Activated T-helper 1 cell treated with anti-CD3 and anti-CD28 coated beads, Interleukin-2, amount 50 U/mL, for 16 hours (primary cell): Measurements from ENCODE around the gene ADCY2.

Source experiments
- DNase-seq, 2 donors: peaks; one replicate each; pipeline ENCODE4 v3.0.0-alpha.2; 2020; ENCODE audit warnings: low read depth in 1 of 2, low spot score in 1 of 2

The ADCY2 gene

GRCh38 chr5:7501061-7501460 lies 105.1 kb downstream of the ADCY2 start:
- DNase-seq, result no peak

DNA sequence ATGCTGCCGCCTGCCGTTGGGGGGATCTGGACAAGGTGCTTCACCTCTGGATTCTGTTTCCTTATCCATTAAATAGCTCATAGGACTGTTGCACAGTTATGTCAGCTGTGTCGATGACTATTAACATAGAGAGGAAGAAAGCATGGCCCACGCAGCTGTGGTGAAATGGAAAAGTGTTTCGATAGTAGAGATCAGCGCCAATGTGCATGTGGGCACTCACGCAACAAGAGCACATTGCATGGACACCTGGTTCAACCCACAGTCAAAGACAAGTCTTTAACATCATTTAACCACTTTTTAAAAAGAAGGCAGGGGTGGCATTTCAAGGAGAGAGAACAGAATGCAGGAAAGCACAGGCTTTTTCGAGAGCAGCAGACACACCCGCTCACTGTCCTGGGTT lies 107.6 kb downstream of the ADCY2 start:
- DNase-seq, result no peak

DNA sequence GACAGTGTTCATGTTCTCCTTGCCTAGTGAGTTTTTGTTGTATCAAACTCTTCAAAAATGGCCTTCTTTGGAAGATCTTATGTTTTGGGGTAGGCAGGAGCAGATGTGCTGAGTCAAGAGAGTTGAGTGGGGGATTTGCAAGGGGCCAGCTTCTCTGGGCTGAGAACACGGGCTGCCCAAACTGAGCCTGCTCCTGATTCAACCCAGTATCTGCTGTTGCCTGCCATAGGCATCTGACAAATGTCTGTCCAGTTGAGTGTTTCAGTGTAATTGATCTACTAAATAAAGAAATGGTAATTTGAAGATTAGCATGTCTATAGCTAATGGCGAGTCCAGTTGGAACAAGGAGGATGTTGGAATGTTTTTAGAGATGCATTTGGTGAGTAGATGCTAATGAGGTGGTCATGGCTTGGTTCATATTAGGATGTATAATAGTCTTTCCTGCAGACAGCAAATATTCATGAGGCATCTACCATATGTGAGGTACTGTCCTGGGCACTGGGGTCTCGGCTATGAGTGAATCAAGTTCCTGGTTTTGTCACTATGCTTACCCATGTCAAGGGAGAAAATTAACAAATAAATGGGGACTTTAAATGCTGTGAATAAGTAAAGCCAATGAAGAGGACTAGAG lies 119.5 kb downstream of the ADCY2 start:
- no peak for DNase-seq

- no peak for DNase-seq
Measured at GRCh38 chr5:7516253-7516652, 120.3 kb downstream of the ADCY2 start.

DNA sequence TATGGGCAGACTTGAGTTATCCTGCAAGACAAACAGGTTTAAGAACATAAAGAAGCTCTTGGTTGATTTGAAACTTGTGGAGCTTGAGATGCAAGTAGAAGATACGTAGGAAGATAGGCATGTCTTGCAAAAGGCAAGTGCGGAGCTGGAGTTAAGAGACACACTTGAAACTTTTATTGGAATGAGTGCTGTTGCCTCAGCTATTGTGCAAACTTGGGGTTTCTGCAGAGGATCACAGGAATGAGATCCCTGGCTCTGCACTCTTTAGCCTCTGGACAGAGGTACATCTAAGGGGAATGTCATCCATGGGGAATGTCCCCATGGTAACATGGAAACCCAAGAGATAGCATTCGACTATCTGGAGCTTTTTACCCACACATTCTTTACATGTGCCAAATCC lies 121.1 kb downstream of the ADCY2 start:
- DNase-seq, result no peak

DNA sequence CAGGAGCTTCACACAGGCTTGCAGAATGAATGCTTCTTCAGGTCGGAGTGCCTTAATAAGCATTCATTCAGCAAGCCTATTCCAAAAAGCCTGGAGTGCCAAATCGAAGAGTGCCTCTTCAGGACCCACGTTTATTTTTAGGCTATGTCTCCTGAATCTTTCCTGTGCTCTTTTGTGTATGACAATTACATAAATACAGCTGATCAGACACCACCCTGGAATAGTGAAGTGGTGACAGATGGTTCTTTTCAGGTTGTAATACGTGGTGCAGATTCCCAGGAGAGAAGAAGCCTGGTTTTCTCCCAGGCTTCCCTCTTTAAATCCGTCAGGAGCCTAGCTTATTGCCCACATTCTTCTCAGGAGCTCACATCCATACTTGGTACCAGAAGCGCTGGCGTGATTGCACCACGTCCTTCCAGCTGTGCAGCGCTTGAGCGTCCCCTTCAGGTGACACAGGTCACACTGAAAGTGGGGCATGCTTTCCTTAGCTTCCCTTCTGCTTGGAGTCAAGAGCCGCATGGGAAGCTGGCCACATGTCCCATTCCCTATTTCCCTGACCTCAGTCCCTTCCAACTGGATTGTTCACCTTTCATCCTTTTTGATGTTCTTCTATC lies 123.1 kb downstream of the ADCY2 start:
- no peak for DNase-seq

- no peak for DNase-seq
Measured at GRCh38 chr5:7519564-7519963, 123.6 kb downstream of the ADCY2 start.

DNA sequence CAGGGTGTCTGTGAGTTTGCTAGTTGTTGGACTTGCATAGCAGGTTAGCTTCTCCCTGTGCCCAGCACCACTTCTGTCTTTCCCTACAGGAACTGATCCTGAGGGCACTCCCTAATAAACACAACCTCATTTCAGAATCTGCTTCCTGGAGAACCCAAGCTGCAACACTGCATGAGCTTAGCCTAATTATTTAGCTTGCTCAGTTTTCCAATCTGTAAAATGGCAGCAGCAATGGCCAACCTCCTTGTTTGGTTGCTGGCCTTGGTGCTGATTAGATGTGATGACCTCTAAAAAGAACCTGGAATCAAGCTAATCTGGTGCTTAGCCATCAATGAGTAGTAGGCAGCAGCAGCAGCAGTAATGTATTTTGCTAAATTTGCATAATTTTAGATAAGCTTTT lies 133.9 kb downstream of the ADCY2 start:
- DNase-seq, result no peak

GRCh38 chr5:7533941-7534340 lies 138.0 kb downstream of the ADCY2 start:
- no peak for DNase-seq

DNA sequence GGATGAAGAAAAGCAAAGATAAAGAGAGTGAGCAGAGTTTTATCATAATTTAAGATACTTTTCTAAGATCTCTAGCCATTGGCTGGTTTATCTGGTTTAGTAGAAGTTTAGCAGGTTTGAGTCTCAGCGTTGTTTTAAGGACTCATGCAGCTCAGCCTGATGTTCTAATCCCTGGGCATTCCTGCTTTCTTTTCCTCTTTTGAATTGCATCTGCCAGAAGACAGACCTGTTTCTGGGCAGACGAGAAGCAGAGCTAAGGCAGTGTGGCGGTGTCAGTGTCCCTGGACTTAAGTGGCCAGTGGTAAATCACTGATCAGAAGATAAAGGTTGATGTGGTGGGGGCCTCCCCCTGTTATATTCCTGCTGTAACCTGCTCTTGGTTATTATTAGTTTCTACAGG lies 138.6 kb downstream of the ADCY2 start:
- DNase-seq, result no peak

DNA sequence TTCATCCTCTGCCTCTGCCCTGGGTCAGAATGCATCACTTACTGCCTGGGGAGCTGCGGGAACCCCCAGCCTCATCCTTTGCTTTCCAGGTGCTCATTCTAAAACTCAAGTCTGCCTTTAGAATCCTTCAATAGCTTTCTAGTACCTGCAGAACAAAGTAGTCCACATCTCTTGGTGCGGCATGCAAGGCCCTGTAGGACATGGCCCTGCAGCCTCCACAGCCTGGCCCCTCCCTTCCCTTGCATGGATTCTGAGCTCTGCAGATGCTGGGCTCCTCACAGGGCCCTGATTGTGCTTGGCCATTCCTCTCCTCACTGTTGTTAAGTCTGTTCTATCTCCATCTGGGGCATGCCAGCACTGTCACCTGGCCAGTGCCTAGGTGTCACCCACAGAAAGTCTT lies 141.6 kb downstream of the ADCY2 start:
- no peak for DNase-seq

DNA sequence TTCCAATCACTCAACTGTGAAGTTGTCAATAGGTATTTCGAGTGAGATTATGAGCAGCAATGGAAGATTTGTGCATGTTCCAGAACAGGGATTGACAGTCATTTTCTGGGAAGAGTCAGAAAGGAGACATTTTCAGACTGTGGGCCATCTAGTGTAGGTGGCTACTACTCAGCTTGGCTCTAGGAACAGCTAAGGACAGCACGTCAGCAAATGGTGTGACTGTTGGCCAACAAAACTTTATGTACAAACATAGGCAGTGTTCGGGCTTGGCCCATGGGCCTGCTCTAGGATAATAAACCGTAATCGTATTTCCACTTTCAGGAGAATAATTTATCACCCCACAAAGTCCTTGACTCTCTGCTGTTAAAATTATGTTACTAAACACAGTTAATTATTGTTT lies 143.6 kb downstream of the ADCY2 start:
- DNase-seq, result no peak

DNA sequence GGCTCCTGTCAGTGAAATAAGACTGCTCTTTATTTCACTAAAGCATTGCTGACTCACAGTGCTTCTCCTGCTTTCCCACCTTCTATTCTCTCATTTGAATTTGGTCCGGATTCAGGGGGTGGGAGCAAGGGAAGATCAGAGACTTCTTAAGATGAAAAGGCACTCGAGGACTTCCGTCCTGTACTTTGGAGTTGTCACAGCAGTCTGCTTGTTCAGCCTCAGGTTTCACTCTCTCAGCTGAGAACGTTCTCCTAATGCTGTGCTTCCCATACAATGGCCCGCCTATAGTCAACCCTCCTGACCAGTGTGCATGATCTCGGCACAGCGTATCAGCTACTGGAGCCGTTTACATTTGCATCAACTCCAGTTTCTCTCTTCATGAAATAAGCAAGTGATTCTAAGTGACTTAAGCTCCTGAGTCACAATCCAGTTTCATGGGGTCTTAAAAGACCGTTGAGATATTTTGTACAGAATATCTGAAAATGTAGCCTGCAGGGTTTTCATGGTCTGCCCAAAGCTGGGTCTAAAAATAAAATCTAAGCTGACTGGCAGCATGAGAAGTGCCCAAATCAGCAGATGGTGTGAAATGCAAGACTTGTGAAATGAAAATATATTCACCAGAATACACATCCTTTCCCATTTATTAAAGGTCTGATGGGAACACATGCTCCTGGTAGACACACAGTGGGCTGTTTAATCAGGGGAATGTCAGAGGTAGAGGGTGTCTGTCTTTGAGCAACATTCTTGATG lies 145.0 kb downstream of the ADCY2 start:
- no peak for DNase-seq

- DNase-seq, result no peak
Measured at GRCh38 chr5:7541898-7542297, 146.0 kb downstream of the ADCY2 start.

- DNase-seq, result no peak
Measured at GRCh38 chr5:7546555-7546954, 150.6 kb downstream of the ADCY2 start.

DNA sequence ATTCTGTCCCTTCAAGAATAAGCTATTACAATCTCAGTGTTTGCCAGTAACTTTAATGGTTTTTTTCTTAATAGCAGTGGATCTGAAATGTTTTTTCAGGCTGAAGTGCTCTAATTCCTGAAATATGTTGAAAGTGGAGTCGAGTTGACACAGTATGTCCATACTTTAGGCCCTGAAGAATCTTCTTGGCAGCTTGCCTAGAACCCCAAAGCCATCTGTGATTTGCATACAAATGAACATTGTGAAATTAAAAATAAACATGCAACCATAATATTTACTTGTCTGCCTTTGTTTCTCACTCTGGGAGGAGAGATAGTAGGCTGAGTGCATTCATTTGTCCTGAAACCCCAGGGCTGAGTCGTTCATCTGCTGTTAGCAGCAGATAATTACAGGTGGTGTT lies 152.7 kb downstream of the ADCY2 start:
- no peak for DNase-seq

DNA sequence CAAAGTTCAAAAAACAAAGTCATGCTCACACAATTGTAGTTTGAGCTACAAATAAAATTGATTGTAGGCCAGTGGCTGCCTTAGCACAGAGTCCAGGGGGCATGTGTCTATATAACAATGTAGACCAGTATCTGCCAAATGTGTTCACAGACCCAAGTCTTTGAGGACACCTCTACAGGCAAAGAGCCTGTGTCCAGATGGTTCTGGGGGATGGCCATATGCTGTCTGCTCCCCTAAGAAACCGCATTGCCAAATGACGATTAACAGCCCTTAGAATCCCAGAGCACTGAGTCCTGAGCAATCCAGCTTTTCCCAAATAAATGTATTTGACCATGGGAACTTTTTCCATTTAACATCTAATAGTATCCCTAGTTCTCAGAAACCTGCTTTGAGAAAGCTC lies 169.6 kb downstream of the ADCY2 start:
- DNase-seq, result no peak

DNA sequence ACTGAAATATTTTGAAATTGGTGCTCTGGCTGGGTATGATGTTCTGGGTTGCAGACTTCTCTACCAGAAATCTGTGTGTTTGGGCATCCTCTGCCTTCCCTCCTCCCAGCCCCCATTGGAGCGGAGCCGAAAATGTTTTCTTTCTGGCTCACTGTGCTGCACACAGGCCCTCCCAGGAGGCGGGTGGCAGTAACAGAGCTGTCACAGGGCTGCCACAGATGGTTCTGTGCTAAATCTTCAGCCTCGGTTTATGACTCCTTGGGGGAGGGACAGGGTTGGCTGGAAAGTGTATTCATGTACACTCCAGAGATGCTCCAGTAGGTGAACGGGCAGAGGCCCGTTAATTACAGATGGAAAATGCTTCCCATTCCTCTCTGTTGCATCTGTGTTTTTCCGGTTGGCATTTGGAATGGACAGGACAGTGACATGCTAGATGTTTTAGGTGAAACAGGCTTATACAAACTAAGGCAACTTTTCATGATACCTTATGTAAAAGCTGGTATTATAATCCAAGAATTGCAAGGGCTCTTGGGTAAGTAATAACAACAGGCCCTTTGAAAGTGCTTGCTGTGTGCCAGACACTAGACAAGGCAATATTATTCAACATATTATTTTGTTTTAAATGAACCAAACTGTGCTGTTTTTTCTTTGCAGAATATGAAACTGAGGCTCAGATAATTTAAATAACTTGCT lies 180.2 kb downstream of the ADCY2 start:
- DNase-seq, result no peak

DNA sequence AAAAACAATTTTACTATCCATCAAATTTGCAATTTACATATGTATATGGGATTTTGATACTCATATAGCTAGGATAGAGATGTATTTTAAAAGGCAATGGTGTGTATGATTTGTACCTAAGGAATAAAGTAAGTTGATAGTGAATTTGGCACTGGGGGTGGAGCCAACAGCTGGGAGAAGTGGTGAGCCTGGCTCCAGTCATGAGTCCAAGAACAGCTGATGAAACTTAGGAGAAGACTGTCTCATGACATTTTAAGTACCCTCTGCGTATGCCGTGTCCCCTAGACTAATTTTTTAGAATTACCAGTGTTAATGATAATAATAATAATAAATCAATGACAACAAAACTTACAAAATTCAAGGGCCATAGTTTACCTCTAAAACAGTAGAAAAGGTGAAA lies 181.4 kb downstream of the ADCY2 start:
- DNase-seq, result no peak

DNA sequence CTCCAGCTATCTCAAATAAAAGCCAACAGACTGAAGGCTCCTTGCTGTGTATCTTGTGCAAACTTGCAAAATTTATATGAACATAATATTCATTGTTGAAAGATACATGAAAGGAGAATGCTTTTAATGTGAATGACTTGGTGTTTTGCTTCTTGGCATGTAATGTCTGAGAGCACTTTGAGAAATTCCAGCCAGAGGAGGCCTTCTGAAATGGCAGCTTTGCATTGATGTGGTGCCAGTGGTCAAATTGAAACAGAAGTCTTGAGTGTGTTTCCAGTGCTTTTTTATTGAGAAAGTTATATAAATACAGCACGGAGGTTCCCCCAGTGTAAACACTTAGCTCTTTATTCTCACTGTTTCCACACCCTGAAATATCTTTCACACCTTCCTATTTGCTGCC lies 182.1 kb downstream of the ADCY2 start:
- no peak for DNase-seq

- no peak for DNase-seq
Measured at GRCh38 chr5:7584749-7585148, 188.8 kb downstream of the ADCY2 start.

- DNase-seq, result no peak
Measured at GRCh38 chr5:7585807-7586206, 189.9 kb downstream of the ADCY2 start.
